Renal cortex interstitium (tissue), 11 donors: ENCODE results near the gene DPP6. TPM values are rescaled to one million over a fixed set of nuclear protein-coding genes. Genes with fewer than 3 reads are reported as not detected.
"Not testable (repeated sequence)": the region's sequence is repeated elsewhere in the genome, so short reads cannot be mapped to it uniquely, and the experiment has no call there.

Source experiments
- DNase-seq, 11 donors: peaks; one replicate each; pipeline ENCODE4 v3.0.0-alpha.2; 2013; ENCODE audit warnings: low read depth in 9 of 11, low spot score in 4 of 11; ENCODE audit errors: extremely low read depth in 1 of 11
- polyA plus RNA-seq, 3 donors: library from polyadenylated mRNA; unstranded; fragments of 120-200 nt; gene quantifications; one replicate each; pipeline ENCODE4 v1.2.1, GENCODE V29; 2013; ENCODE audit not compliant: insufficient read length in 3 of 3

DPP6 gene
- polyA plus RNA-seq, 3 donors, result 41.0 to 52.1 (median 48.4) TPM

- DNase-seq, result no peak
Observed at GRCh38 chr7:154649434-154649833, 597.2 kb downstream of the DPP6 start.

- no peak for DNase-seq
Observed at GRCh38 chr7:154650275-154650674, 598.1 kb downstream of the DPP6 start.

GRCh38 chr7:154651501-154651900 is 599.3 kb downstream of the DPP6 start:
- no peak for DNase-seq

- no peak for DNase-seq
Observed at GRCh38 chr7:154652564-154652963, 600.4 kb downstream of the DPP6 start.

GRCh38 chr7:154653281-154653680 is 601.1 kb downstream of the DPP6 start:
- DNase-seq, result no peak

- DNase-seq, result no peak
Observed at GRCh38 chr7:154656618-154657017, 604.4 kb downstream of the DPP6 start.

GRCh38 chr7:154666768-154667167 is 614.6 kb downstream of the DPP6 start:
- no peak for DNase-seq

GRCh38 chr7:154672659-154673415 is 620.6 kb downstream of the DPP6 start:
- DNase-seq, result no peak

GRCh38 chr7:154674191-154674590 is 622.0 kb downstream of the DPP6 start:
- no peak for DNase-seq

- DNase-seq, result no peak
Observed at GRCh38 chr7:154675560-154675959, 623.4 kb downstream of the DPP6 start.

- DNase-seq, result not testable (repeated sequence)
Observed at GRCh38 chr7:154676033-154676421, 623.8 kb downstream of the DPP6 start.

- no peak for DNase-seq
Observed at GRCh38 chr7:154676422-154677073, 624.4 kb downstream of the DPP6 start.

GRCh38 chr7:154677454-154677853 is 625.3 kb downstream of the DPP6 start:
- no peak for DNase-seq

GRCh38 chr7:154678001-154678550 is 625.9 kb downstream of the DPP6 start:
- DNase-seq, result not testable (repeated sequence)

- no peak for DNase-seq
Observed at GRCh38 chr7:154679379-154680053, 627.3 kb downstream of the DPP6 start.

- no peak for DNase-seq
Observed at GRCh38 chr7:154680894-154681659, 628.9 kb downstream of the DPP6 start.

- DNase-seq, result no peak
Observed at GRCh38 chr7:154682003-154682402, 629.8 kb downstream of the DPP6 start.

- DNase-seq, result no peak
Observed at GRCh38 chr7:154684666-154685563, 632.7 kb downstream of the DPP6 start.
